Breast epithelium (tissue), 3 donors: Measurements from ENCODE around the gene CNOT6L.

Source experiments
- CTCF ChIP-seq, 3 donors: fragments of 450-650 bp; IDR thresholded peaks; one replicate each; pipeline ENCODE4 v1.5.1; 2016 to 2017; ENCODE audit warnings: antibody characterized with exemption in 3 of 3, mild to moderate bottlenecking in 3 of 3, moderate library complexity in 3 of 3
- POLR2A ChIP-seq: fragments of 450-650 bp; IDR thresholded peaks from one replicate; pipeline ENCODE4 v1.6.1; 2016; ENCODE audit warnings: antibody characterized with exemption, mild to moderate bottlenecking, moderate library complexity
- POLR2AphosphoS5 ChIP-seq, 3 donors: sonication (generic); formaldehyde crosslinking; IDR thresholded peaks; one replicate each; pipeline ENCODE4 v1.6.1; 2017; ENCODE audit warnings: antibody characterized with exemption in 3 of 3

GRCh38 chr4:77849278-77849965 is 30.3 kb upstream of the CNOT6L start:
- TF ChIP-seq POLR2AphosphoS5 (IDR thresholded peaks at IDR 0.05), result no peak
- TF ChIP-seq POLR2A, result no peak
- no peak for TF ChIP-seq CTCF (IDR thresholded peaks at IDR 0.05)
